T-helper 2 cell treated with Interferon-gamma antibody and Interleukin-4, amounts not matched to agents 5 μg/mL and 100 μg/mL, for 36 hours (primary cell): ENCODE data around the gene SOAT1.
"Not testable (repeated sequence)": the region's sequence is repeated elsewhere in the genome, so short reads cannot be mapped to it uniquely, and the experiment has no call there.

Experiments used
- DNase-seq: peaks from one replicate; pipeline ENCODE4 v3.0.0; 2021; ENCODE audit warnings: low spot score
- H3K27ac Mint-ChIP-seq: one replicate; pipeline ENCODE4 v1.8.0; 2021; ENCODE audit warnings: mild to moderate bottlenecking, mixed read lengths
- H3K27me3 Mint-ChIP-seq: one replicate; pipeline ENCODE4 v1.8.0; 2021; ENCODE audit warnings: low read depth, mixed read lengths
- H3K36me3 Mint-ChIP-seq: one replicate; pipeline ENCODE4 v1.8.0; 2021; ENCODE audit warnings: low read depth, mixed read lengths
- H3K4me1 Mint-ChIP-seq: one replicate; pipeline ENCODE4 v1.8.0; 2021; ENCODE audit warnings: low read depth, mixed read lengths
- H3K4me3 Mint-ChIP-seq: one replicate; pipeline ENCODE4 v1.8.0; 2022; ENCODE audit warnings: mild to moderate bottlenecking, moderate library complexity, mixed read lengths
- H3K9me3 Mint-ChIP-seq: one replicate; pipeline ENCODE4 v1.8.0; 2021; ENCODE audit warnings: mixed read lengths

The SOAT1 gene

DNA sequence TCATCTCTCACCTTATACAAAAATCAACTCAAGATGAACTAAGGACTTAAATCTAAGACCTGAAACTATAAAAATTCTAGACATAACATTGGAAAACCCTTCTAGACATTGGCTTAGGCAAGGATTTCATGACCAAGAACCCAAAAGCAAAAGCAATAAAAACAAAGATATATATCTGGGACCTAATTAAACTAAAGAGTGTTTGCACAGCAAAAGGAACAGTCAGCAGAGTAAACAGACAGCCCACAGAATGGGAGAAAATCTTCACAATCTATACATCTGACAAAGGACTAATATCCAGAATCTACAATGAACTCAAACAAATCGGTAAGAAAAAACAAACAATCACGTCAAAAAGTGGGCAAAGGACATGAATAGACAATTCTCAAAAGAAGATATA is 105.8 kb downstream of the SOAT1 start:
- not testable (repeated sequence) for H3K27me3 Mint-ChIP-seq, H3K27ac Mint-ChIP-seq, H3K9me3 Mint-ChIP-seq, DNase-seq, H3K4me3 Mint-ChIP-seq, H3K4me1 Mint-ChIP-seq, H3K36me3 Mint-ChIP-seq
